HepG2 (cell line): ENCODE measurements around the gene FOSB. TPM values are rescaled to one million over a fixed set of nuclear protein-coding genes. Genes with fewer than 3 reads are reported as not detected.

Experiments used
- AGO2 ChIP-seq: fragments of 200-400 bp; formaldehyde crosslinking; optimal IDR thresholded peaks from 2 replicates; pipeline ENCODE3; 2017; ENCODE audit warnings: mild to moderate bottlenecking, low read depth, low read length, moderate library complexity
- HNF4A ChIP-seq: sonication (generic); formaldehyde crosslinking; IDR thresholded peaks from 2 replicates; pipeline ENCODE4 v1.4.0; 2020; ENCODE audit warnings: missing genetic modification reagents
- HOXA5 ChIP-seq: sonication (generic); formaldehyde crosslinking; IDR thresholded peaks from 2 replicates; pipeline ENCODE4 v1.4.0; 2020; ENCODE audit warnings: missing genetic modification reagents
- PHF8 ChIP-seq: sonication (generic); formaldehyde crosslinking; IDR thresholded peaks from 2 replicates; pipeline ENCODE4 v1.5.0; 2020; ENCODE audit warnings: missing genetic modification reagents
- ZBTB34 ChIP-seq: sonication (generic); formaldehyde crosslinking; IDR thresholded peaks from 2 replicates; pipeline ENCODE4 v1.8.0; 2022; ENCODE audit warnings: mild to moderate bottlenecking, missing genetic modification reagents
- ZHX1 ChIP-seq: sonication (generic); formaldehyde crosslinking; IDR thresholded peaks from 2 replicates; pipeline ENCODE4 v1.8.1; 2022; ENCODE audit warnings: low read depth, mild to moderate bottlenecking, missing genetic modification reagents
- ZNF598 ChIP-seq: sonication (generic); formaldehyde crosslinking; IDR thresholded peaks from 2 replicates; pipeline ENCODE4 v1.5.1; 2020; ENCODE audit warnings: mild to moderate bottlenecking, missing genetic modification reagents, borderline replicate concordance
- polyA plus RNA-seq, 8 experiments: library from polyadenylated mRNA; depleted of rRNA in 3 of 8; stranded (reverse) in 7 of 8; unstranded in 1 of 8; fragments of >200 nt; fragmentation: Illumina TruSeq in 4 of 8; extraction: Trizol in 4 of 8; gene quantifications; 2 replicates each; pipeline versions ENCODE4 v1.2.1 to v1.2.3, GENCODE V29; 2011 to 2016; ENCODE audit warnings: low read depth in 4 of 8, missing spikeins in 1 of 8, mixed read lengths in 1 of 8; ENCODE audit not compliant: insufficient read depth in 1 of 8
- total RNA-seq, 5 experiments: library from RNA; depleted of rRNA; stranded (reverse); fragments of >200 nt; fragmentation: Illumina TruSeq; extraction: Trizol; gene quantifications; 2 replicates each; pipeline ENCODE4 v1.2.3, GENCODE V29; 2016; ENCODE audit warnings: low read depth in 1 of 5
- TF ChIP-seq, protein P1 (sequence below): sonication (generic); formaldehyde crosslinking; IDR thresholded peaks from 2 replicates; pipeline ENCODE4 v1.8.1; 2023; ENCODE audit warnings: mild to moderate bottlenecking, inconsistent platforms, moderate library complexity, missing genetic modification reagents, borderline replicate concordance
- TF ChIP-seq, protein P2 (sequence below): sonication (generic); formaldehyde crosslinking; IDR thresholded peaks from 2 replicates; pipeline ENCODE4 v1.4.0; 2020; ENCODE audit warnings: missing genetic modification reagents

The FOSB gene
- total and polyA plus RNA-seq, 2 of the 13 experiments (the other 11 are each of a cell fraction or from before 2014, with no cell fraction given) = 2.8 to 6.0 TPM

GRCh38 chr19:45424191-45425058 lies 43.4 kb upstream of the FOSB start (continued):
- TF ChIP-seq, protein P1, sequence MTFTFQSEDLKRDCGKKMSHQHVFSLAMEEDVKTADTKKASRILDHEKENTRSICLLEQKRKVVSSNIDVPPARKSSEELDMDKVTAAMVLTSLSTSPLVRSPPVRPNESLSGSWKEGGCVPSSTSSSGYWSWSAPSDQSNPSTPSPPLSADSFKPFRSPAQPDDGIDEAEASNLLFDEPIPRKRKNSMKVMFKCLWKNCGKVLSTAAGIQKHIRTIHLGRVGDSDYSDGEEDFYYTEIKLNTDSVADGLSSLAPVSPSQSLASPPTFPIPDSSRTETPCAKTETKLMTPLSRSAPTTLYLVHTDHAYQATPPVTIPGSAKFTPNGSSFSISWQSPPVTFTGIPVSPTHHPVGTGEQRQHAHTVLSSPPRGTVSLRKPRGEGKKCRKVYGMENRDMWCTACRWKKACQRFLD = no peak
- TF ChIP-seq ZNF598 (CRISPR knock-in tag) = 0 out of 2 replicates have a peak, but pooled peaks have one; percentile 6
- peak; percentile 24; the same call in 1 of the 2 replicates for TF ChIP-seq HNF4A (CRISPR knock-in tag)
- TF ChIP-seq HOXA5 (CRISPR knock-in tag) = no peak; the same call in 1 of the 2 replicates
- TF ChIP-seq, protein P2, sequence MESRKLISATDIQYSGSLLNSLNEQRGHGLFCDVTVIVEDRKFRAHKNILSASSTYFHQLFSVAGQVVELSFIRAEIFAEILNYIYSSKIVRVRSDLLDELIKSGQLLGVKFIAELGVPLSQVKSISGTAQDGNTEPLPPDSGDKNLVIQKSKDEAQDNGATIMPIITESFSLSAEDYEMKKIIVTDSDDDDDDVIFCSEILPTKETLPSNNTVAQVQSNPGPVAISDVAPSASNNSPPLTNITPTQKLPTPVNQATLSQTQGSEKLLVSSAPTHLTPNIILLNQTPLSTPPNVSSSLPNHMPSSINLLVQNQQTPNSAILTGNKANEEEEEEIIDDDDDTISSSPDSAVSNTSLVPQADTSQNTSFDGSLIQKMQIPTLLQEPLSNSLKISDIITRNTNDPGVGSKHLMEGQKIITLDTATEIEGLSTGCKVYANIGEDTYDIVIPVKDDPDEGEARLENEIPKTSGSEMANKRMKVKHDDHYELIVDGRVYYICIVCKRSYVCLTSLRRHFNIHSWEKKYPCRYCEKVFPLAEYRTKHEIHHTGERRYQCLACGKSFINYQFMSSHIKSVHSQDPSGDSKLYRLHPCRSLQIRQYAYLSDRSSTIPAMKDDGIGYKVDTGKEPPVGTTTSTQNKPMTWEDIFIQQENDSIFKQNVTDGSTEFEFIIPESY (CRISPR knock-in tag) = no peak
- no peak for TF ChIP-seq ZBTB34 (CRISPR knock-in tag)
- TF ChIP-seq PHF8 (CRISPR knock-in tag) = peak; percentile 52
- no peak for TF ChIP-seq AGO2
- TF ChIP-seq ZHX1 = no peak
- TF ChIP-seq, all 625 proteins: peak for 99
